Astrocyte (in vitro differentiated cells and primary cell): ENCODE measurements around the gene ROR2. TPM values are rescaled to one million over a fixed set of nuclear protein-coding genes. Genes with fewer than 3 reads are reported as not detected.

Experiments
- DNase-seq: peaks from one replicate; pipeline ENCODE4 v3.0.0-alpha.2; 2010; ENCODE audit warnings: low read depth
- FAIRE-seq: peaks from 2 replicates; lab custom pipeline; 2011; peaks lifted over from hg19 to GRCh38; lab: Jason Lieb, UNC
- H2AFZ ChIP-seq: 2 replicates; pipeline ENCODE4 v1.6.0; 2012; ENCODE audit warnings: low read depth, low read length, inconsistent platforms
- H3K27ac ChIP-seq: 2 replicates; pipeline ENCODE4 v1.5.1; 2011; ENCODE audit warnings: low read depth, low read length, inconsistent platforms
- H3K27me3 ChIP-seq: 2 replicates; pipeline ENCODE4 v1.6.0; 2011; ENCODE audit warnings: low read length, inconsistent platforms; ENCODE audit not compliant: insufficient read depth
- H3K36me3 ChIP-seq: 2 replicates; pipeline ENCODE4 v1.5.1; 2011; ENCODE audit warnings: low read length, inconsistent platforms; ENCODE audit not compliant: insufficient read depth
- H3K4me1 ChIP-seq: 2 replicates; pipeline ENCODE4 v1.5.1; 2011; ENCODE audit warnings: low read length, inconsistent platforms; ENCODE audit not compliant: insufficient read depth
- H3K4me2 ChIP-seq: 2 replicates; pipeline ENCODE4 v1.6.0; 2012; ENCODE audit warnings: low read length, inconsistent platforms
- H3K4me3 ChIP-seq: 2 replicates; pipeline ENCODE4 v1.5.1; 2011; ENCODE audit warnings: low read depth, mild to moderate bottlenecking, low read length, inconsistent platforms; ENCODE audit not compliant: insufficient read depth
- H3K79me2 ChIP-seq: 2 replicates; pipeline ENCODE4 v1.6.0; 2012; ENCODE audit warnings: mild to moderate bottlenecking, low read length, inconsistent platforms; ENCODE audit not compliant: insufficient read depth
- H3K9ac ChIP-seq: 2 replicates; pipeline ENCODE4 v1.6.0; 2012; ENCODE audit warnings: mild to moderate bottlenecking, low read length, inconsistent platforms
- H3K9me3 ChIP-seq: 2 replicates; pipeline ENCODE4 v1.5.1; 2012; ENCODE audit warnings: low read depth, mild to moderate bottlenecking, low read length, inconsistent platforms; ENCODE audit not compliant: insufficient read depth
- H4K20me1 ChIP-seq: 2 replicates; pipeline ENCODE4 v1.6.0; 2012; ENCODE audit warnings: low read length, inconsistent platforms; ENCODE audit not compliant: insufficient read depth
- H3K27ac Mint-ChIP-seq: one replicate; pipeline ENCODE4 v1.8.0; 2021; ENCODE audit warnings: mild to moderate bottlenecking, mixed read lengths; ENCODE audit not compliant: unreplicated experiment
- H3K27me3 Mint-ChIP-seq: one replicate; pipeline ENCODE4 v1.8.0; 2021; ENCODE audit warnings: low read depth, mixed read lengths; ENCODE audit not compliant: unreplicated experiment
- H3K36me3 Mint-ChIP-seq: one replicate; pipeline ENCODE4 v1.8.0; 2021; ENCODE audit warnings: low read depth, mixed read lengths; ENCODE audit not compliant: unreplicated experiment
- H3K4me1 Mint-ChIP-seq: one replicate; pipeline ENCODE4 v1.8.0; 2021; ENCODE audit warnings: low read depth, mixed read lengths; ENCODE audit not compliant: unreplicated experiment
- H3K4me3 Mint-ChIP-seq: one replicate; pipeline ENCODE4 v1.8.0; 2021; ENCODE audit warnings: mild to moderate bottlenecking, moderate library complexity, mixed read lengths; ENCODE audit not compliant: unreplicated experiment
- H3K9me3 Mint-ChIP-seq: one replicate; pipeline ENCODE4 v1.8.0; 2021; ENCODE audit warnings: mild to moderate bottlenecking, mixed read lengths; ENCODE audit not compliant: unreplicated experiment
- EZH2 ChIP-seq: IDR thresholded peaks from 2 replicates; pipeline ENCODE4 v1.6.1; 2012; ENCODE audit warnings: mild to moderate bottlenecking, low read length, inconsistent platforms; ENCODE audit not compliant: insufficient read depth
- total RNA-seq: library from RNA; stranded (reverse); gene quantifications from 2 replicates; pipeline ENCODE4 v1.2.1, GENCODE V29; 2021
- TF ChIP-seq, protein P1 (sequence below): IDR thresholded peaks from 2 replicates; pipeline ENCODE4 v1.5.1; 2011; ENCODE audit warnings: low read depth, mild to moderate bottlenecking, inconsistent platforms, low read length, moderate library complexity; ENCODE audit not compliant: insufficient read depth

ROR2 gene
- total RNA-seq, 1 donor from 2014 or later: 4.9 TPM

DNA sequence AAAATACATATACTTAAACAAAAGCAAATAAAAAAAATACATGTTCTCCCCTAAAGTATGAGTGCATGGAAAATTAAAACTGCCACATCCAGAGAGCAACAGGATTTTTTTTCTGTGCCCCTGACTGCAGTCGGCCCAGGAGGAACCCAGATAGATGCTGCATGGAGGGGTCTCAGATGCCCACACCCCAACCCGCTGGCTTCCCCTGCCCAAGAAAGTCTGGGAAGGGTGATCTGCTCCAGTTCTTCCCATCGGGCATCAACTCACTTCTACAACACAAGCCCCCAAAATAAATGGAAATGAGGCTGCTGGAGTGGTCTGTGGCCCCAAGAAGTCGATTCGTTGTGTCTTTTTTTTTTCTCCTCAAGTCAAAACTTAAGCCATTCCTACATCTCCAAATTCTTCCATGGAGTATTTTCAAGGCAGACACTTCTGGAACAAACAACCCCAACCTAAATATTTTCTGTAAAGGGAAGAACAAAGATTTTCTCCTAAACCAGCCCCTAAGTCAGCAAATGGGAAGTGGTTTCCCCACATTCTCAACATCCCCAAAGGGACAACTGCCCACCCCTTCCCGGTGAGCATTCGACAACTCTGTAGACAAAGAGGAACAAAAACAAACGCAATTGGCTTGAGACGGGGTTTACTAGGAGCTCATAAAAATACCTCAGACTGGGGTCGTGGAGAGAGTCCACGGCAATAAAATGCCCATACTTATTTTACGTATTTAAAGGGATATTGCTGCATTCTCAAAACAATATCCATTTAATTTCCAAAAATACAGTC is 46.7 kb downstream of the ROR2 start:
- H3K9ac ChIP-seq: no peak overlapping the region
- H3K4me2 ChIP-seq: no peak overlapping the region
- FAIRE-seq (no peak), DNase-seq (no peak)
- no peak overlapping the region for H3K27ac Mint-ChIP-seq
- H3K27ac ChIP-seq: no peak overlapping the region
- no peaks in the 10 kb centered on the region for H3K36me3 ChIP-seq
- no peaks in the 10 kb centered on the region for H3K27me3 Mint-ChIP-seq
- H3K36me3 Mint-ChIP-seq: no peaks in the 10 kb centered on the region
- H3K4me1 ChIP-seq: peaks cover 11% of the 10 kb centered on the region
- H3K27me3 ChIP-seq: peaks cover 9% of the 10 kb centered on the region
- no peak overlapping the region for H3K4me3 ChIP-seq
- no peaks in the 10 kb centered on the region for H4K20me1 ChIP-seq
- TF ChIP-seq EZH2: no peak
- TF ChIP-seq, protein P1, sequence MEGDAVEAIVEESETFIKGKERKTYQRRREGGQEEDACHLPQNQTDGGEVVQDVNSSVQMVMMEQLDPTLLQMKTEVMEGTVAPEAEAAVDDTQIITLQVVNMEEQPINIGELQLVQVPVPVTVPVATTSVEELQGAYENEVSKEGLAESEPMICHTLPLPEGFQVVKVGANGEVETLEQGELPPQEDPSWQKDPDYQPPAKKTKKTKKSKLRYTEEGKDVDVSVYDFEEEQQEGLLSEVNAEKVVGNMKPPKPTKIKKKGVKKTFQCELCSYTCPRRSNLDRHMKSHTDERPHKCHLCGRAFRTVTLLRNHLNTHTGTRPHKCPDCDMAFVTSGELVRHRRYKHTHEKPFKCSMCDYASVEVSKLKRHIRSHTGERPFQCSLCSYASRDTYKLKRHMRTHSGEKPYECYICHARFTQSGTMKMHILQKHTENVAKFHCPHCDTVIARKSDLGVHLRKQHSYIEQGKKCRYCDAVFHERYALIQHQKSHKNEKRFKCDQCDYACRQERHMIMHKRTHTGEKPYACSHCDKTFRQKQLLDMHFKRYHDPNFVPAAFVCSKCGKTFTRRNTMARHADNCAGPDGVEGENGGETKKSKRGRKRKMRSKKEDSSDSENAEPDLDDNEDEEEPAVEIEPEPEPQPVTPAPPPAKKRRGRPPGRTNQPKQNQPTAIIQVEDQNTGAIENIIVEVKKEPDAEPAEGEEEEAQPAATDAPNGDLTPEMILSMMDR: no peak
- H3K9me3 ChIP-seq: no peaks in the 10 kb centered on the region
- H3K4me1 Mint-ChIP-seq: peaks cover 22% of the 10 kb centered on the region
- no peaks in the 10 kb centered on the region for H3K9me3 Mint-ChIP-seq
- no peak overlapping the region for H2AFZ ChIP-seq
- no peaks in the 10 kb centered on the region for H3K79me2 ChIP-seq
- no peak overlapping the region for H3K4me3 Mint-ChIP-seq

GRCh38 chr9:91902475-91903125 is 47.4 kb downstream of the ROR2 start:
- Histone ChIP-seq H3K9ac (no peak overlapping the region), H3K27me3 (peaks cover 9% of the 10 kb centered on the region), H4K20me1 (no peaks in the 10 kb centered on the region), H2AFZ (no peak overlapping the region), H3K9me3 (no peaks in the 10 kb centered on the region), H3K4me3 (no peak overlapping the region), H3K36me3 (no peaks in the 10 kb centered on the region), H3K27ac (no peak overlapping the region), H3K4me2 (no peak overlapping the region), H3K79me2 (no peaks in the 10 kb centered on the region), H3K4me1 (peaks cover 11% of the 10 kb centered on the region)
- Mint-ChIP-seq H3K9me3 (no peaks in the 10 kb centered on the region), H3K4me1 (peaks cover 17% of the 10 kb centered on the region), H3K36me3 (no peaks in the 10 kb centered on the region), H3K4me3 (no peak overlapping the region), H3K27ac (no peak overlapping the region), H3K27me3 (no peaks in the 10 kb centered on the region)
- no peak for DNase-seq
- FAIRE-seq: no peak
- TF ChIP-seq EZH2: no peak
- TF ChIP-seq, protein P1: no peak

- H3K9me3 Mint-ChIP-seq: no peaks in the 10 kb centered on the region
- FAIRE-seq (no peak), DNase-seq (no peak)
- Histone ChIP-seq H3K36me3 (no peaks in the 10 kb centered on the region), H4K20me1 (no peaks in the 10 kb centered on the region), H3K4me1 (peaks cover 16% of the 10 kb centered on the region), H2AFZ (no peak overlapping the region), H3K27me3 (peaks cover 6% of the 10 kb centered on the region), H3K4me2 (no peak overlapping the region), H3K9me3 (no peaks in the 10 kb centered on the region), H3K79me2 (no peaks in the 10 kb centered on the region), H3K27ac (no peak overlapping the region), H3K4me3 (no peak overlapping the region), H3K9ac (no peak overlapping the region)
- no peak overlapping the region for H3K27ac Mint-ChIP-seq
- no peaks in the 10 kb centered on the region for H3K36me3 Mint-ChIP-seq
- no peak for TF ChIP-seq EZH2
- TF ChIP-seq, protein P1: no peak
- H3K27me3 Mint-ChIP-seq: no peaks in the 10 kb centered on the region
- H3K4me3 Mint-ChIP-seq: no peak overlapping the region
- peaks cover 12% of the 10 kb centered on the region for H3K4me1 Mint-ChIP-seq
These were observed 49.2 kb downstream of the ROR2 start for GRCh38 chr9:91900797-91901177.
